Panc1 (cell line): Measurements from ENCODE around the gene ZNF117.

ENCODE experiments used
- POLR2AphosphoS5 ChIP-seq: IDR thresholded peaks from 2 replicates; pipeline ENCODE4 v1.6.1; 2012; ENCODE audit warnings: mild to moderate bottlenecking, low read depth, low read length, moderate library complexity
- SIN3A ChIP-seq: IDR thresholded peaks from 2 replicates; pipeline ENCODE4 v1.6.1; 2012; ENCODE audit warnings: low read depth, mild to moderate bottlenecking, low read length, moderate library complexity, borderline replicate concordance; ENCODE audit not compliant: insufficient read depth
- TCF7L2 ChIP-seq: IDR thresholded peaks from 2 replicates; pipeline ENCODE4 v1.6.1; 2011; ENCODE audit warnings: mild to moderate bottlenecking, low read depth, low read length, inconsistent platforms
- TF ChIP-seq, protein P1 (sequence below): fragments of 450-650 bp; IDR thresholded peaks from 2 replicates; pipeline ENCODE4 v1.5.1; 2017; ENCODE audit warnings: mild to moderate bottlenecking
- TF ChIP-seq, protein P2 (sequence below), 2 experiments: IDR thresholded peaks; 2 replicates each; pipeline ENCODE4 v1.6.1; 2011 to 2012; ENCODE audit warnings: low read depth in 2 of 2, control low read depth in 1 of 2, low read length in 1 of 2, mild to moderate bottlenecking in 1 of 2, moderate library complexity in 1 of 2; ENCODE audit not compliant: insufficient read depth in 1 of 2

DNA sequence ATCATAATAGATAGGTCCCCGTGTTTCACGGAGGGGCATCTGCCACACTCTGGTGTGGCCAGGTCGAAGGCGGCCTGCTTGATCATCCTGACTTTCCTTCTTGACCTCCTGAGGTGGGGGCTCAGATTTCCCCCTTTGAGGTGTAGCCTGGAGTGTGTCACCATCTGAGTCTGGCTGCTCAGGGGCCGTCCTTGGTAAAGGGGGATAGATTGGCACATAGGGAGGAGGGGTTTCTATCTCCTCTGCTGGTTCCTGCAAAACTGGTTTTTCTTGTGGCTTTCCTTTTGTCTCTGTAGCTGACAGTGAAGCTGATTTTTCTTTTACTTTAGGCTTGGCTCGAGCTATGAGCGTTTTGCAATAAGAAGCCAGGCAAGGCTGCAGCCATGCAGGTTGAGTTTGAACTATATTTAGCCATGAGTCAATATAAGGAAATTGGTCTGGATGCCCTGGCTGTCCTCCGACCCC, 7.1 kb upstream of the ZNF117 start:
- TF ChIP-seq, protein P1, sequence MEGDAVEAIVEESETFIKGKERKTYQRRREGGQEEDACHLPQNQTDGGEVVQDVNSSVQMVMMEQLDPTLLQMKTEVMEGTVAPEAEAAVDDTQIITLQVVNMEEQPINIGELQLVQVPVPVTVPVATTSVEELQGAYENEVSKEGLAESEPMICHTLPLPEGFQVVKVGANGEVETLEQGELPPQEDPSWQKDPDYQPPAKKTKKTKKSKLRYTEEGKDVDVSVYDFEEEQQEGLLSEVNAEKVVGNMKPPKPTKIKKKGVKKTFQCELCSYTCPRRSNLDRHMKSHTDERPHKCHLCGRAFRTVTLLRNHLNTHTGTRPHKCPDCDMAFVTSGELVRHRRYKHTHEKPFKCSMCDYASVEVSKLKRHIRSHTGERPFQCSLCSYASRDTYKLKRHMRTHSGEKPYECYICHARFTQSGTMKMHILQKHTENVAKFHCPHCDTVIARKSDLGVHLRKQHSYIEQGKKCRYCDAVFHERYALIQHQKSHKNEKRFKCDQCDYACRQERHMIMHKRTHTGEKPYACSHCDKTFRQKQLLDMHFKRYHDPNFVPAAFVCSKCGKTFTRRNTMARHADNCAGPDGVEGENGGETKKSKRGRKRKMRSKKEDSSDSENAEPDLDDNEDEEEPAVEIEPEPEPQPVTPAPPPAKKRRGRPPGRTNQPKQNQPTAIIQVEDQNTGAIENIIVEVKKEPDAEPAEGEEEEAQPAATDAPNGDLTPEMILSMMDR = no peak
- TF ChIP-seq POLR2AphosphoS5 = no peak
- TF ChIP-seq, protein P2, sequence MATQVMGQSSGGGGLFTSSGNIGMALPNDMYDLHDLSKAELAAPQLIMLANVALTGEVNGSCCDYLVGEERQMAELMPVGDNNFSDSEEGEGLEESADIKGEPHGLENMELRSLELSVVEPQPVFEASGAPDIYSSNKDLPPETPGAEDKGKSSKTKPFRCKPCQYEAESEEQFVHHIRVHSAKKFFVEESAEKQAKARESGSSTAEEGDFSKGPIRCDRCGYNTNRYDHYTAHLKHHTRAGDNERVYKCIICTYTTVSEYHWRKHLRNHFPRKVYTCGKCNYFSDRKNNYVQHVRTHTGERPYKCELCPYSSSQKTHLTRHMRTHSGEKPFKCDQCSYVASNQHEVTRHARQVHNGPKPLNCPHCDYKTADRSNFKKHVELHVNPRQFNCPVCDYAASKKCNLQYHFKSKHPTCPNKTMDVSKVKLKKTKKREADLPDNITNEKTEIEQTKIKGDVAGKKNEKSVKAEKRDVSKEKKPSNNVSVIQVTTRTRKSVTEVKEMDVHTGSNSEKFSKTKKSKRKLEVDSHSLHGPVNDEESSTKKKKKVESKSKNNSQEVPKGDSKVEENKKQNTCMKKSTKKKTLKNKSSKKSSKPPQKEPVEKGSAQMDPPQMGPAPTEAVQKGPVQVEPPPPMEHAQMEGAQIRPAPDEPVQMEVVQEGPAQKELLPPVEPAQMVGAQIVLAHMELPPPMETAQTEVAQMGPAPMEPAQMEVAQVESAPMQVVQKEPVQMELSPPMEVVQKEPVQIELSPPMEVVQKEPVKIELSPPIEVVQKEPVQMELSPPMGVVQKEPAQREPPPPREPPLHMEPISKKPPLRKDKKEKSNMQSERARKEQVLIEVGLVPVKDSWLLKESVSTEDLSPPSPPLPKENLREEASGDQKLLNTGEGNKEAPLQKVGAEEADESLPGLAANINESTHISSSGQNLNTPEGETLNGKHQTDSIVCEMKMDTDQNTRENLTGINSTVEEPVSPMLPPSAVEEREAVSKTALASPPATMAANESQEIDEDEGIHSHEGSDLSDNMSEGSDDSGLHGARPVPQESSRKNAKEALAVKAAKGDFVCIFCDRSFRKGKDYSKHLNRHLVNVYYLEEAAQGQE (IDR thresholded peaks at IDR 0.05; ENCODE audit: insufficient read depth in 1 of 2, low read depth in 2 of 2, low read length in 1 of 2) = no peak
- no peak for TF ChIP-seq TCF7L2
- TF ChIP-seq SIN3A = no peak
